ENCODE measurements around the gene SH3PXD2B. TPM values are rescaled to one million over a fixed set of nuclear protein-coding genes. Genes with fewer than 3 reads are reported as not detected.
"Not testable (repeated sequence)": the region's sequence is repeated elsewhere in the genome, so short reads cannot be mapped to it uniquely, and the experiment has no call there.

The SH3PXD2B gene
- total RNA-seq, 1 donor from 2014 or later = 12.0 TPM

GRCh38 chr5:172362755-172363154, 91.6 kb downstream of the SH3PXD2B start:
- Histone ChIP-seq H3K9ac (ENCODE audit: low read depth in 1 of 3, low read length in 3 of 3) (no peak overlapping the region), H3K27ac (ENCODE audit: low read depth, low read length) (no peak overlapping the region), H3K4me1 (ENCODE audit: control insufficient read depth in 3 of 3, insufficient read depth in 3 of 3, low read length in 3 of 3) (no peaks in the 10 kb centered on the region), H3K27me3 (ENCODE audit: control insufficient read depth in 3 of 3, insufficient read depth in 3 of 3, low read length in 3 of 3) (no peaks in the 10 kb centered on the region), H3K36me3 (ENCODE audit: control insufficient read depth in 3 of 3, insufficient read depth in 3 of 3, low read length in 3 of 3) (peaks cover 0 to 20% (median 7%) of the 10 kb centered on the region in 3 donors), H3K4me3 (ENCODE audit: low read length in 3 of 3) (no peak overlapping the region), H3K9me3 (ENCODE audit: control insufficient read depth in 3 of 3, low read length in 3 of 3) (no peaks in the 10 kb centered on the region)

GRCh38 chr5:172361566-172362238, 92.6 kb downstream of the SH3PXD2B start:
- H3K9me3 ChIP-seq (ENCODE audit: control insufficient read depth in 3 of 3, low read length in 3 of 3) = no peaks in the 10 kb centered on the region
- H3K4me1 ChIP-seq (ENCODE audit: control insufficient read depth in 3 of 3, insufficient read depth in 3 of 3, low read length in 3 of 3) = no peaks in the 10 kb centered on the region
- no peak overlapping the region for H3K27ac ChIP-seq (ENCODE audit: low read depth, low read length)
- H3K36me3 ChIP-seq (ENCODE audit: control insufficient read depth in 3 of 3, insufficient read depth in 3 of 3, low read length in 3 of 3) = peaks cover 0 to 20% (median 7%) of the 10 kb centered on the region in 3 donors
- H3K9ac ChIP-seq (ENCODE audit: low read depth in 1 of 3, low read length in 3 of 3) = no peak overlapping the region
- H3K4me3 ChIP-seq (ENCODE audit: low read length in 3 of 3) = no peak overlapping the region
- no peaks in the 10 kb centered on the region for H3K27me3 ChIP-seq (ENCODE audit: control insufficient read depth in 3 of 3, insufficient read depth in 3 of 3, low read length in 3 of 3)

- Histone ChIP-seq H3K36me3 (ENCODE audit: control insufficient read depth in 3 of 3, insufficient read depth in 3 of 3, low read length in 3 of 3) (peaks cover 0 to 25% (median 7%) of the 10 kb centered on the region in 3 donors), H3K4me1 (ENCODE audit: control insufficient read depth in 3 of 3, insufficient read depth in 3 of 3, low read length in 3 of 3) (no peaks in the 10 kb centered on the region), H3K9me3 (ENCODE audit: control insufficient read depth in 3 of 3, low read length in 3 of 3) (no peaks in the 10 kb centered on the region), H3K27me3 (ENCODE audit: control insufficient read depth in 3 of 3, insufficient read depth in 3 of 3, low read length in 3 of 3) (no peaks in the 10 kb centered on the region), H3K27ac (ENCODE audit: low read depth, low read length) (no peak overlapping the region), H3K4me3 (ENCODE audit: low read length in 3 of 3) (no peak overlapping the region), H3K9ac (ENCODE audit: low read depth in 1 of 3, low read length in 3 of 3) (no peak overlapping the region)
Measured at GRCh38 chr5:172358345-172358744, 96.0 kb downstream of the SH3PXD2B start.

GRCh38 chr5:172356527-172356926, 97.8 kb downstream of the SH3PXD2B start:
- H3K9ac ChIP-seq (ENCODE audit: low read depth in 1 of 3, low read length in 3 of 3) = no peak overlapping the region
- peaks cover 2 to 20% (median 6%) of the 10 kb centered on the region in 3 donors for H3K36me3 ChIP-seq (ENCODE audit: control insufficient read depth in 3 of 3, insufficient read depth in 3 of 3, low read length in 3 of 3)
- H3K27me3 ChIP-seq (ENCODE audit: control insufficient read depth in 3 of 3, insufficient read depth in 3 of 3, low read length in 3 of 3) = no peaks in the 10 kb centered on the region
- H3K4me1 ChIP-seq (ENCODE audit: control insufficient read depth in 3 of 3, insufficient read depth in 3 of 3, low read length in 3 of 3) = no peaks in the 10 kb centered on the region
- no peak overlapping the region for H3K4me3 ChIP-seq (ENCODE audit: low read length in 3 of 3)
- H3K27ac ChIP-seq (ENCODE audit: low read depth, low read length) = no peak overlapping the region
- H3K9me3 ChIP-seq (ENCODE audit: control insufficient read depth in 3 of 3, low read length in 3 of 3) = no peaks in the 10 kb centered on the region

GRCh38 chr5:172356047-172356446, 98.3 kb downstream of the SH3PXD2B start:
- Histone ChIP-seq H3K27ac (ENCODE audit: low read depth, low read length) (no peak overlapping the region), H3K4me3 (ENCODE audit: low read length in 3 of 3) (no peak overlapping the region), H3K36me3 (ENCODE audit: control insufficient read depth in 3 of 3, insufficient read depth in 3 of 3, low read length in 3 of 3) (peaks cover 2 to 19% (median 6%) of the 10 kb centered on the region in 3 donors), H3K4me1 (ENCODE audit: control insufficient read depth in 3 of 3, insufficient read depth in 3 of 3, low read length in 3 of 3) (no peaks in the 10 kb centered on the region), H3K9me3 (ENCODE audit: control insufficient read depth in 3 of 3, low read length in 3 of 3) (no peaks in the 10 kb centered on the region), H3K9ac (ENCODE audit: low read depth in 1 of 3, low read length in 3 of 3) (no peak overlapping the region), H3K27me3 (ENCODE audit: control insufficient read depth in 3 of 3, insufficient read depth in 3 of 3, low read length in 3 of 3) (no peaks in the 10 kb centered on the region)

GRCh38 chr5:172353846-172354245, 100.5 kb downstream of the SH3PXD2B start:
- Histone ChIP-seq H3K4me3 (ENCODE audit: low read length in 3 of 3) (no peak overlapping the region), H3K9ac (ENCODE audit: low read depth in 1 of 3, low read length in 3 of 3) (no peak overlapping the region), H3K27me3 (ENCODE audit: control insufficient read depth in 3 of 3, insufficient read depth in 3 of 3, low read length in 3 of 3) (no peaks in the 10 kb centered on the region), H3K27ac (ENCODE audit: low read depth, low read length) (no peak overlapping the region), H3K9me3 (ENCODE audit: control insufficient read depth in 3 of 3, low read length in 3 of 3) (no peaks in the 10 kb centered on the region), H3K36me3 (ENCODE audit: control insufficient read depth in 3 of 3, insufficient read depth in 3 of 3, low read length in 3 of 3) (peaks cover 3 to 22% (median 7%) of the 10 kb centered on the region in 3 donors), H3K4me1 (ENCODE audit: control insufficient read depth in 3 of 3, insufficient read depth in 3 of 3, low read length in 3 of 3) (no peaks in the 10 kb centered on the region)

GRCh38 chr5:172353271-172353812, 101.0 kb downstream of the SH3PXD2B start:
- H3K36me3 ChIP-seq (ENCODE audit: control insufficient read depth in 3 of 3, insufficient read depth in 3 of 3, low read length in 3 of 3) = peaks cover 2 to 18% (median 7%) of the 10 kb centered on the region in 3 donors

GRCh38 chr5:172352526-172352925, 101.8 kb downstream of the SH3PXD2B start:
- H3K27ac ChIP-seq (ENCODE audit: low read depth, low read length); H3K27me3 ChIP-seq (ENCODE audit: control insufficient read depth in 3 of 3, insufficient read depth in 3 of 3, low read length in 3 of 3); H3K9me3 ChIP-seq (ENCODE audit: control insufficient read depth in 3 of 3, low read length in 3 of 3); H3K9ac ChIP-seq (ENCODE audit: low read depth in 1 of 3, low read length in 3 of 3); H3K4me1 ChIP-seq (ENCODE audit: control insufficient read depth in 3 of 3, insufficient read depth in 3 of 3, low read length in 3 of 3); H3K4me3 ChIP-seq (ENCODE audit: low read length in 3 of 3): not testable (repeated sequence)
- peaks cover 4 to 18% (median 7%) of the 10 kb centered on the region in 3 donors for H3K36me3 ChIP-seq (ENCODE audit: control insufficient read depth in 3 of 3, insufficient read depth in 3 of 3, low read length in 3 of 3)

More at GRCh38 chr5:172353271-172353812, 101.0 kb downstream of the SH3PXD2B start:
- no peak overlapping the region for H3K27ac ChIP-seq (ENCODE audit: low read depth, low read length)
- H3K9ac ChIP-seq (ENCODE audit: low read depth in 1 of 3, low read length in 3 of 3) = no peak overlapping the region
- H3K4me1 ChIP-seq (ENCODE audit: control insufficient read depth in 3 of 3, insufficient read depth in 3 of 3, low read length in 3 of 3) = no peaks in the 10 kb centered on the region
- no peak overlapping the region for H3K4me3 ChIP-seq (ENCODE audit: low read length in 3 of 3)
- no peaks in the 10 kb centered on the region for H3K27me3 ChIP-seq (ENCODE audit: control insufficient read depth in 3 of 3, insufficient read depth in 3 of 3, low read length in 3 of 3)
- H3K9me3 ChIP-seq (ENCODE audit: control insufficient read depth in 3 of 3, low read length in 3 of 3) = no peaks in the 10 kb centered on the region

- no peaks in the 10 kb centered on the region for H3K9me3 ChIP-seq (ENCODE audit: control insufficient read depth in 3 of 3, low read length in 3 of 3)
- peaks cover 5 to 18% (median 7%) of the 10 kb centered on the region in 3 donors for H3K36me3 ChIP-seq (ENCODE audit: control insufficient read depth in 3 of 3, insufficient read depth in 3 of 3, low read length in 3 of 3)
- no peaks in the 10 kb centered on the region for H3K4me1 ChIP-seq (ENCODE audit: control insufficient read depth in 3 of 3, insufficient read depth in 3 of 3, low read length in 3 of 3)
- no peak overlapping the region for H3K27ac ChIP-seq (ENCODE audit: low read depth, low read length)
- H3K9ac ChIP-seq (ENCODE audit: low read depth in 1 of 3, low read length in 3 of 3) = no peak overlapping the region
- no peaks in the 10 kb centered on the region for H3K27me3 ChIP-seq (ENCODE audit: control insufficient read depth in 3 of 3, insufficient read depth in 3 of 3, low read length in 3 of 3)
- H3K4me3 ChIP-seq (ENCODE audit: low read length in 3 of 3) = no peak overlapping the region
Measured at GRCh38 chr5:172351240-172351778, 103.0 kb downstream of the SH3PXD2B start.
